Neural progenitor cell (in vitro differentiated cells): ENCODE results near the gene GHDC. TPM values are rescaled to one million over a fixed set of nuclear protein-coding genes. Genes with fewer than 3 reads are reported as not detected.
"Not testable (repeated sequence)": the region's sequence is repeated elsewhere in the genome, so short reads cannot be mapped to it uniquely, and the experiment has no call there.

Experiments
- DNase-seq: peaks from one replicate; pipeline ENCODE4 v3.0.0-alpha.2; 2016; ENCODE audit warnings: low spot score
- H2AFZ ChIP-seq: fragments of 200-600 bp; sonication (generic); replicated peaks from 2 replicates; pipeline ENCODE4 v1.6.1; 2016; ENCODE audit warnings: antibody characterized with exemption
- H3F3A ChIP-seq: fragments of 200-600 bp; sonication (generic); 2 replicates; pipeline ENCODE4 v1.6.1; 2016; ENCODE audit warnings: antibody characterized with exemption, low read depth
- H3K27ac ChIP-seq: fragments of 200-600 bp; sonication (generic); 2 replicates; pipeline ENCODE4 v1.5.1; 2016; ENCODE audit warnings: mild to moderate bottlenecking
- H3K27me3 ChIP-seq: fragments of 200-600 bp; sonication (generic); 2 replicates; pipeline ENCODE4 v1.6.1; 2016; ENCODE audit warnings: mild to moderate bottlenecking, moderate library complexity
- H3K36me3 ChIP-seq: fragments of 200-600 bp; sonication (generic); 2 replicates; pipeline ENCODE4 v1.5.1; 2016
- H3K4me1 ChIP-seq: fragments of 200-600 bp; sonication (generic); 2 replicates; pipeline ENCODE4 v1.6.1; 2016; ENCODE audit warnings: mixed run types
- H3K4me2 ChIP-seq: fragments of 200-600 bp; sonication (generic); 2 replicates; pipeline ENCODE4 v1.6.1; 2016
- H3K4me3 ChIP-seq: fragments of 200-600 bp; sonication (generic); 2 replicates; pipeline ENCODE4 v1.5.1; 2016
- H3K79me2 ChIP-seq: fragments of 200-600 bp; sonication (generic); 2 replicates; pipeline ENCODE4 v1.6.1; 2016; ENCODE audit warnings: low read depth
- H3K9ac ChIP-seq: fragments of 200-600 bp; sonication (generic); 2 replicates; pipeline ENCODE4 v1.6.1; 2016
- H3K9me3 ChIP-seq: fragments of 200-600 bp; sonication (generic); 2 replicates; pipeline ENCODE4 v1.5.1; 2016; ENCODE audit warnings: low read depth
- H4K20me1 ChIP-seq: fragments of 200-600 bp; sonication (generic); 2 replicates; pipeline ENCODE4 v1.6.1; 2016; ENCODE audit warnings: low read depth
- H3K27ac Mint-ChIP-seq: 3 replicates; pipeline ENCODE4 v1.8.0; 2021; ENCODE audit warnings: mixed read lengths
- H3K27me3 Mint-ChIP-seq: 2 replicates; pipeline ENCODE4 v1.8.0; 2022; ENCODE audit warnings: low read depth, mild to moderate bottlenecking, inconsistent platforms, moderate library complexity, mixed read lengths; ENCODE audit not compliant: insufficient read depth
- H3K36me3 Mint-ChIP-seq: 3 replicates; pipeline ENCODE4 v1.8.0; 2021; ENCODE audit warnings: mixed read lengths
- H3K4me1 Mint-ChIP-seq: 3 replicates; pipeline ENCODE4 v1.8.0; 2021; ENCODE audit warnings: mixed read lengths
- H3K4me3 Mint-ChIP-seq: 3 replicates; pipeline ENCODE4 v1.8.0; 2021; ENCODE audit warnings: mild to moderate bottlenecking, moderate library complexity, mixed read lengths
- H3K9me3 Mint-ChIP-seq: 3 replicates; pipeline ENCODE4 v1.8.0; 2020; ENCODE audit warnings: mixed read lengths
- CTCF ChIP-seq: fragments of 200-600 bp; sonication (generic); IDR thresholded peaks from 2 replicates; pipeline ENCODE4 v1.5.1; 2017; ENCODE audit warnings: antibody characterized with exemption, mild to moderate bottlenecking
- EZH2 ChIP-seq: fragments of 200-600 bp; sonication (generic); IDR thresholded peaks from 2 replicates; pipeline ENCODE4 v1.6.1; 2017; ENCODE audit warnings: antibody characterized with exemption, mild to moderate bottlenecking, moderate library complexity
- EZH2phosphoT487 ChIP-seq: fragments of 200-600 bp; sonication (generic); IDR thresholded peaks from 2 replicates; pipeline ENCODE4 v1.6.1; 2017; ENCODE audit warnings: antibody characterized with exemption
- total RNA-seq: library from RNA; depleted of rRNA; stranded (reverse); fragments of >200 nt; gene quantifications from 2 replicates; pipeline ENCODE4 v1.2.3, GENCODE V29; 2015; ENCODE audit warnings: low replicate concordance

GHDC gene
- total RNA-seq, 1 donor from 2014 or later: 7.7 TPM

DNA sequence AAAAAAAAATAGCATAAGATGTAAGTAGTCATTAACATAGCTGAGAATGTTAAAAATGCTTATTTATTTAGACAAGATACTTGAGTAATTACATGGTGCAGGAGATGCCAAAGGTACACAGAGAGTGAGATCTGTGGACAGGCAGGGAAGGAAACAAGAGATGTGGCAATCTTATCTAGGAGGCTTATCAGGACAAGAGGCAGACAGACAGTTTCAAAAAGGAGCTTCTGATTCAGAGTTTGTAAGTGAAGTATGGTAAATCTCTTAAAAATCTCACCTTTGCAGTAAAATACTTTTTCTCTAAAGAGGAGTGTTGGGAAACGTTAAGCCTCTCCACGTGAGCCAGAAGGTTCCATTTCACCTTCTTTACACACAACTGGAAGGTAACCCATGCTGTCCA lies 19.9 kb upstream of the GHDC start:
- H3K36me3 ChIP-seq: peaks cover 5% of the 10 kb centered on the region
- H3F3A ChIP-seq: no peaks in the 10 kb centered on the region
- no peak overlapping the region for H3K27ac ChIP-seq
- no peak overlapping the region for H3K4me3 ChIP-seq
- no peaks in the 10 kb centered on the region for H3K4me1 Mint-ChIP-seq
- H2AFZ ChIP-seq: no peak overlapping the region
- H3K27me3 ChIP-seq: no peaks in the 10 kb centered on the region
- peaks cover 28% of the 10 kb centered on the region for H3K36me3 Mint-ChIP-seq
- H3K4me2 ChIP-seq: no peak overlapping the region
- H3K9me3 Mint-ChIP-seq: no peaks in the 10 kb centered on the region
- no peak overlapping the region for H3K4me3 Mint-ChIP-seq
- no peak for DNase-seq
- H3K4me1 ChIP-seq: no peaks in the 10 kb centered on the region
- no peak overlapping the region for H3K27ac Mint-ChIP-seq
- H3K27me3 Mint-ChIP-seq: no peaks in the 10 kb centered on the region
- H3K79me2 ChIP-seq: no peaks in the 10 kb centered on the region
- H3K9ac ChIP-seq: no peak overlapping the region
- H4K20me1 ChIP-seq: no peaks in the 10 kb centered on the region
- H3K9me3 ChIP-seq: no peaks in the 10 kb centered on the region
- TF ChIP-seq EZH2phosphoT487: no peak
- TF ChIP-seq CTCF: no peak
- no peak for TF ChIP-seq EZH2

DNA sequence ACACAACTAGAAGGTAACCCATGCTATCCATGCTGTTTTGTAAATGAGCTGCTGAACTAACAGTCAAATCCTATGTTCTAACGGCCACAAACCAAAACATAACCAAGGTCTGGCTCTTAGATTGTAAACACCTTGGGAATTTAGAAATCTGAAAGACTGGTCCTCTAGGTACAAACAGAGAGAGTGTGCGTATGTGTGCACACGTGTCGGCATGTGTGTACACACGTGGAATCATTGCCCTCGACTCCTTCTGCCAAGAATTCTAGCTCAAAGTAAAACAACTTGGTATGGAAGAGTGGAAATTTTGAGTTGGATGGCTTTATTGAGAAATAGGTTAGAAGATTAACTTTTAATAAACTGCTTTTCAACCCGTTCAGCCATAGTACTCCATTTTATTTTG lies 18.1 kb upstream of the GHDC start:
- Histone ChIP-seq H3K27me3 (no peaks in the 10 kb centered on the region), H3K36me3 (peaks cover 10% of the 10 kb centered on the region), H3K4me3 (no peak overlapping the region), H3K4me1 (no peaks in the 10 kb centered on the region), H3F3A (no peaks in the 10 kb centered on the region), H2AFZ (no peak overlapping the region), H3K79me2 (no peaks in the 10 kb centered on the region), H3K9ac (no peak overlapping the region), H3K27ac (no peak overlapping the region), H4K20me1 (no peaks in the 10 kb centered on the region), H3K9me3 (no peaks in the 10 kb centered on the region), H3K4me2 (no peak overlapping the region)
- Mint-ChIP-seq H3K27me3 (no peaks in the 10 kb centered on the region), H3K9me3 (no peaks in the 10 kb centered on the region), H3K36me3 (peaks cover 28% of the 10 kb centered on the region), H3K4me1 (no peaks in the 10 kb centered on the region), H3K4me3 (no peak overlapping the region), H3K27ac (no peak overlapping the region)
- DNase-seq: no peak
- no peak for TF ChIP-seq EZH2
- TF ChIP-seq EZH2phosphoT487: no peak
- no peak for TF ChIP-seq CTCF

DNA sequence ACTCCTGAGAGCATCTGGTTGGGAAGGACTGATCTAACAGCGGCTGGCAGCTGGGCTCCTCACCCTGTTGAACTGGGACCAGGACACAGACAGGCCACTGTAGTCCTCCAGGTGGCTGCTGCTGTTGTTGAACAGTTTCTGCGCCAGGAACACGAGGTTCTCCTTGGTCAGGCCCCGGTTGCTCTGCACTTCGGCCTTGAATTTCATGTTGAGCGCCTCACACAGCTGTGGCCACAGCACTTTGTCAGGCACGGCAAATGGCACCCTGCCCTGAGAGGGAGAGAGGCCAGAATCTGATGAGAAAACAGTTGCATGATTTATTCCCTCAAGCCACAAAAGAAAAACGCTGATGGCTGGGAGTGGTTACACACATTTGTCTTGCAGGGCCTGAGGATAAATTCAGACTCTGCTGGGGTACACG lies 17.6 kb upstream of the GHDC start:
- H3K27ac ChIP-seq, H2AFZ ChIP-seq, H3K4me3 ChIP-seq, H3K9ac ChIP-seq, H4K20me1 ChIP-seq, H3K27ac Mint-ChIP-seq, H3K9me3 ChIP-seq, H3K4me1 ChIP-seq, H3K27me3 Mint-ChIP-seq, H3K4me1 Mint-ChIP-seq, H3F3A ChIP-seq, H3K9me3 Mint-ChIP-seq, H3K4me3 Mint-ChIP-seq, H3K27me3 ChIP-seq, H3K79me2 ChIP-seq, H3K4me2 ChIP-seq, DNase-seq: not testable (repeated sequence)
- H3K36me3 ChIP-seq: peaks cover 13% of the 10 kb centered on the region
- H3K36me3 Mint-ChIP-seq: peaks cover 25% of the 10 kb centered on the region

- Histone ChIP-seq H4K20me1 (no peaks in the 10 kb centered on the region), H2AFZ (no peak overlapping the region), H3K79me2 (no peaks in the 10 kb centered on the region), H3K36me3 (peaks cover 13% of the 10 kb centered on the region), H3K4me3 (no peak overlapping the region), H3K4me2 (no peak overlapping the region), H3K27me3 (no peaks in the 10 kb centered on the region), H3K27ac (no peak overlapping the region), H3K9me3 (no peaks in the 10 kb centered on the region), H3F3A (no peaks in the 10 kb centered on the region), H3K9ac (no peak overlapping the region), H3K4me1 (no peaks in the 10 kb centered on the region)
- Mint-ChIP-seq H3K4me1 (no peaks in the 10 kb centered on the region), H3K9me3 (no peaks in the 10 kb centered on the region), H3K27me3 (no peaks in the 10 kb centered on the region), H3K4me3 (no peak overlapping the region), H3K27ac (no peak overlapping the region), H3K36me3 (peaks cover 30% of the 10 kb centered on the region)
- no peak for DNase-seq
- no peak for TF ChIP-seq CTCF
- no peak for TF ChIP-seq EZH2phosphoT487
- no peak for TF ChIP-seq EZH2
Measured at GRCh38 chr17:42210046-42210445, 15.8 kb upstream of the GHDC start.

- H3F3A ChIP-seq, H4K20me1 ChIP-seq, H3K27me3 Mint-ChIP-seq, H3K4me3 ChIP-seq, H3K4me3 Mint-ChIP-seq, H3K27me3 ChIP-seq, H3K9me3 ChIP-seq, H3K4me2 ChIP-seq, H3K9ac ChIP-seq, H3K79me2 ChIP-seq, H3K9me3 Mint-ChIP-seq, H2AFZ ChIP-seq, H3K4me1 ChIP-seq, H3K4me1 Mint-ChIP-seq, H3K27ac Mint-ChIP-seq, DNase-seq, H3K27ac ChIP-seq: not testable (repeated sequence)
- peaks cover 13% of the 10 kb centered on the region for H3K36me3 ChIP-seq
- peaks cover 34% of the 10 kb centered on the region for H3K36me3 Mint-ChIP-seq
Measured at GRCh38 chr17:42206153-42206612, 11.9 kb upstream of the GHDC start.
